Ovary (tissue), 3 donors: ENCODE results near the gene FTO.

Source experiments
- CTCF ChIP-seq, 3 donors: fragments of 450-650 bp in 2 of 3; fragments of 200-600 bp in 1 of 3; IDR thresholded peaks; one replicate each; pipeline versions ENCODE4 v1.5.1 to v1.8.0; 2016 to 2022; ENCODE audit warnings: antibody characterized with exemption in 3 of 3, mild to moderate bottlenecking in 1 of 3
- EP300 ChIP-seq: sonication (generic); formaldehyde crosslinking; IDR thresholded peaks from one replicate; pipeline ENCODE4 v1.6.1; 2017; ENCODE audit warnings: antibody characterized with exemption
- POLR2A ChIP-seq: fragments of 450-650 bp; IDR thresholded peaks from one replicate; pipeline ENCODE4 v1.6.1; 2017; ENCODE audit warnings: antibody characterized with exemption, mild to moderate bottlenecking, moderate library complexity
- donor health status: DM: no; HTN: no; CAD: no.

GRCh38 chr16:54075446-54075845, 371.5 kb downstream of the FTO start:
- TF ChIP-seq CTCF (IDR thresholded peaks at IDR 0.05) (no peak), POLR2A (no peak), EP300 (no peak)
